CD14-positive monocyte (primary cell): ENCODE measurements around the gene OR2AG2. TPM values are rescaled to one million over a fixed set of nuclear protein-coding genes. Genes with fewer than 3 reads are reported as not detected.

Experiments
- DNase-seq, 3 donors: peaks; one replicate each; pipeline ENCODE4 v3.0.0-alpha.2; 2011 to 2022
- H2AFZ ChIP-seq: 2 replicates; pipeline ENCODE4 v1.6.0; 2012; ENCODE audit warnings: mild to moderate bottlenecking, low read depth, low read length, inconsistent platforms; ENCODE audit not compliant: insufficient read depth, poor library complexity, severe bottlenecking
- H3K27ac ChIP-seq, 2 donors: 1 replicate in 1 of 2; 2 replicates in 1 of 2; pipeline ENCODE4 v1.5.1; 2012 to 2013; ENCODE audit warnings: low read length in 2 of 2, control low read depth in 1 of 2, inconsistent platforms in 1 of 2, low read depth in 1 of 2, mild to moderate bottlenecking in 1 of 2
- H3K27me3 ChIP-seq, 2 donors: one replicate each; pipeline versions ENCODE4 v1.6.0 to v1.6.1; 2011 to 2013; ENCODE audit warnings: low read length in 2 of 2; ENCODE audit not compliant: control insufficient read depth in 2 of 2, insufficient read depth in 2 of 2
- H3K36me3 ChIP-seq, 2 donors: replicated peaks in 1 of 2; 1 replicate in 1 of 2; 2 replicates in 1 of 2; pipeline versions ENCODE4 v1.5.1 to v1.6.1; 2012 to 2013; ENCODE audit warnings: low read length in 2 of 2, control low read depth in 1 of 2, inconsistent platforms in 1 of 2, mild to moderate bottlenecking in 1 of 2; ENCODE audit not compliant: insufficient read depth in 2 of 2, control insufficient read depth in 1 of 2
- H3K4me1 ChIP-seq, 2 donors: 1 replicate in 1 of 2; 2 replicates in 1 of 2; pipeline versions ENCODE4 v1.5.1 to v1.6.1; 2012 to 2013; ENCODE audit warnings: low read length in 2 of 2, control low read depth in 1 of 2, inconsistent platforms in 1 of 2, mild to moderate bottlenecking in 1 of 2, moderate library complexity in 1 of 2; ENCODE audit not compliant: insufficient read depth in 2 of 2, control insufficient read depth in 1 of 2
- H3K4me2 ChIP-seq: replicated peaks from 2 replicates; pipeline ENCODE3; 2012; ENCODE audit warnings: low read length, moderate library complexity, mild to moderate bottlenecking; ENCODE audit not compliant: poor library complexity, severe bottlenecking; ENCODE audit errors: extremely low read depth
- H3K4me3 ChIP-seq, 3 experiments: fragments of 200-600 bp in 1 of 3; sonication (generic) in 1 of 3; replicated peaks in 1 of 3; 1 replicate in 2 of 3; 2 replicates in 1 of 3; pipeline ENCODE4 v1.5.1; 2011 to 2013; ENCODE audit warnings: low read length in 3 of 3, mild to moderate bottlenecking in 3 of 3, control low read depth in 2 of 3, low read depth in 2 of 3, inconsistent platforms in 1 of 3, moderate library complexity in 1 of 3
- H3K79me2 ChIP-seq: 2 replicates; pipeline ENCODE4 v1.6.0; 2012; ENCODE audit warnings: mild to moderate bottlenecking, control low read depth, inconsistent platforms, low read length, moderate library complexity; ENCODE audit not compliant: insufficient read depth
- H3K9ac ChIP-seq: 2 replicates; pipeline ENCODE4 v1.6.0; 2017; ENCODE audit warnings: low read length, mild to moderate bottlenecking; ENCODE audit not compliant: insufficient read depth, poor library complexity, severe bottlenecking
- H3K9me3 ChIP-seq, 2 donors: replicated peaks in 1 of 2; 1 replicate in 1 of 2; 2 replicates in 1 of 2; pipeline versions ENCODE4 v1.5.1 to v1.6.1; 2012 to 2013; ENCODE audit warnings: low read length in 2 of 2, control low read depth in 1 of 2; ENCODE audit not compliant: control insufficient read depth in 1 of 2, insufficient read depth in 1 of 2
- H4K20me1 ChIP-seq: 2 replicates; pipeline ENCODE4 v1.6.0; 2012; ENCODE audit warnings: mild to moderate bottlenecking, low read length, control low read depth, moderate library complexity; ENCODE audit not compliant: insufficient read depth
- H3K27ac Mint-ChIP-seq, 7 donors: one replicate each; pipeline ENCODE4 v1.8.0; 2020; ENCODE audit warnings: mild to moderate bottlenecking in 7 of 7, mixed read lengths in 7 of 7, moderate library complexity in 6 of 7, inconsistent platforms in 2 of 7
- H3K27me3 Mint-ChIP-seq, 3 donors: one replicate each; pipeline ENCODE4 v1.8.0; 2021 to 2022; ENCODE audit warnings: low read depth in 3 of 3, mild to moderate bottlenecking in 3 of 3, mixed read lengths in 3 of 3, moderate library complexity in 3 of 3, inconsistent platforms in 1 of 3
- H3K36me3 Mint-ChIP-seq, 2 donors: one replicate each; pipeline ENCODE4 v1.8.0; 2020; ENCODE audit warnings: mixed read lengths in 2 of 2, inconsistent platforms in 1 of 2, mild to moderate bottlenecking in 1 of 2
- H3K4me1 Mint-ChIP-seq: one replicate; pipeline ENCODE4 v1.8.0; 2020; ENCODE audit warnings: mild to moderate bottlenecking, mixed read lengths
- H3K4me3 Mint-ChIP-seq, 2 donors: one replicate each; pipeline ENCODE4 v1.8.0; 2020; ENCODE audit warnings: mild to moderate bottlenecking in 2 of 2, mixed read lengths in 2 of 2, moderate library complexity in 1 of 2
- H3K9me3 Mint-ChIP-seq, 7 donors: one replicate each; pipeline ENCODE4 v1.8.0; 2020 to 2022; ENCODE audit warnings: mixed read lengths in 7 of 7, mild to moderate bottlenecking in 6 of 7, moderate library complexity in 6 of 7, inconsistent platforms in 2 of 7
- CTCF ChIP-seq: fragments of 200-600 bp; IDR thresholded peaks from one replicate; pipeline ENCODE4 v1.8.0; 2022; ENCODE audit warnings: antibody characterized with exemption, mild to moderate bottlenecking
- WGBS: methylation state at CpG from one replicate; pipeline ENCODE4 v1.1.5; 2013; ENCODE audit warnings: missing lambda C conversion rate; ENCODE audit not compliant: insufficient coverage; 5-methylcytosine and 5-hydroxymethylcytosine counted together
- intact Hi-C, 2 donors: fragments of 100-400 bp; cut with micrococcal nuclease; formaldehyde crosslinking; loops; one replicate each; pipeline versions ENCODE4 v1.15.0 to v1.15.1; 2023
- polyA plus RNA-seq, 3 donors: library from polyadenylated mRNA; depleted of rRNA in 1 of 3; unstranded in 2 of 3; stranded (reverse) in 1 of 3; fragments of 300-500 nt in 2 of 3; fragments of >200 nt in 1 of 3; fragmentation: Illumina TruSeq in 2 of 3; gene quantifications; 1 replicate in 2 of 3; 2 replicates in 1 of 3; pipeline ENCODE4 v1.2.3, GENCODE V29; 2012 to 2021

The OR2AG2 gene
- polyA plus RNA-seq, 3 donors = not detected

DNA sequence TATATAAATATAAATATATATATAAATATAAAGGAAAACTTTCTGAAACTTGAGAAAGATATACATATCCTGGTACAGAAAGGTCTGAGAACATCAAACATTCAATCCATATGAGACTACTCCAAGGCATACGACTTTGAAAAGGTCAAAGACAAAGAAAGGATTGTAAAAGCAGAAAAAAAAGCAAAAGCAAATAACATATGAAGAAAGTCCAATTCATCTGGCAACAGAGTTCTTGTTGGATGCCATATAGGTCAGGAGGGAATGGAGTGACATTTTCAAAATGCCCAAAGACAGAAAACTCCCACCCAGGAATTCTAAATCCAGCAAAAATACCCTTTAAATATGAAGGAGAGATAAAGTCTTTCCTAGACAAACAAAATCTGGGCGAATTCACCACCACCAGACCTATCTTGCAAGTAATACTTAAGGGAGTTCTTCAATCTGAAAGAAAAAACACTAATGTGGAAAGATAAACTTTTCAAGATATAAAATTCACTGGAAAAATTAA, 46.3 kb downstream of the OR2AG2 start:
- intact Hi-C loops = no loop called here
- H4K20me1 ChIP-seq = peaks cover 73% of the 10 kb centered on the region
- H3K27ac Mint-ChIP-seq = no peak overlapping the region
- no peak overlapping the region for H3K4me3 Mint-ChIP-seq
- peaks cover 30% of the 10 kb centered on the region for H3K4me1 Mint-ChIP-seq
- H3K9me3 Mint-ChIP-seq = peaks cover 0 to 9% (median 3%) of the 10 kb centered on the region in 7 donors
- H3K9me3 ChIP-seq = peaks cover 0 to 3% of the 10 kb centered on the region in 2 donors
- WGBS = no CpG with 5 or more reads among the region's 2 CpGs
- H3K36me3 ChIP-seq = peaks cover 0 to 30% of the 10 kb centered on the region in 2 donors
- H3K79me2 ChIP-seq = peaks cover 26% of the 10 kb centered on the region
- H3K4me1 ChIP-seq = peaks cover 0 to 7% of the 10 kb centered on the region in 2 donors
- H3K4me3 ChIP-seq = no peak overlapping the region
- H3K36me3 Mint-ChIP-seq = peaks cover 48 to 50% of the 10 kb centered on the region in 2 donors
- no peak overlapping the region for H3K27ac ChIP-seq
- H3K27me3 Mint-ChIP-seq = peaks cover 0 to 2% (median 0%) of the 10 kb centered on the region in 3 donors
- H3K9ac ChIP-seq = no peak overlapping the region
- no peak for TF ChIP-seq CTCF
- H3K27me3 ChIP-seq = no peaks in the 10 kb centered on the region
- no peak for DNase-seq
- H3K4me2 ChIP-seq = no peak overlapping the region
- no peak overlapping the region for H2AFZ ChIP-seq

- DNase-seq = no peak
- no peak overlapping the region for H3K9ac ChIP-seq
- H3K36me3 ChIP-seq = peaks cover 3 to 38% of the 10 kb centered on the region in 2 donors
- peaks cover 55 to 57% of the 10 kb centered on the region in 2 donors for H3K36me3 Mint-ChIP-seq
- H4K20me1 ChIP-seq = peaks cover 76% of the 10 kb centered on the region
- no peak overlapping the region for H3K27ac ChIP-seq
- peaks cover 0 to 3% of the 10 kb centered on the region in 2 donors for H3K9me3 ChIP-seq
- intact Hi-C loops = no loop called here
- no peak overlapping the region for H3K4me3 ChIP-seq
- H3K27ac Mint-ChIP-seq = peak overlapping the region in 1 of 7 donors; percentile 42
- H3K4me2 ChIP-seq = no peak overlapping the region
- WGBS = no CpG with 5 or more reads among the region's 1 CpG
- peaks cover 0 to 7% of the 10 kb centered on the region in 2 donors for H3K4me1 ChIP-seq
- peaks cover 0 to 9% (median 5%) of the 10 kb centered on the region in 7 donors for H3K9me3 Mint-ChIP-seq
- no peak for TF ChIP-seq CTCF
- H2AFZ ChIP-seq = no peak overlapping the region
- H3K27me3 ChIP-seq = no peaks in the 10 kb centered on the region
- no peak overlapping the region for H3K4me3 Mint-ChIP-seq
- peaks cover 23% of the 10 kb centered on the region for H3K79me2 ChIP-seq
- H3K4me1 Mint-ChIP-seq = peaks cover 29% of the 10 kb centered on the region
- peaks cover 0 to under 1% (median 0%) of the 10 kb centered on the region in 3 donors for H3K27me3 Mint-ChIP-seq
Measured at GRCh38 chr11:6724013-6724412, 47.8 kb downstream of the OR2AG2 start.
